Neural crest cell (in vitro differentiated cells): ENCODE results near the gene LPP. TPM values are rescaled to one million over a fixed set of nuclear protein-coding genes. Genes with fewer than 3 reads are reported as not detected.

Source experiments
- DNase-seq: peaks from one replicate; pipeline ENCODE4 v3.0.0; 2021; ENCODE audit warnings: low read depth, mixed read lengths, low spot score
- H3K27ac Mint-ChIP-seq: one replicate; pipeline ENCODE4 v1.8.0; 2021; ENCODE audit warnings: mild to moderate bottlenecking, mixed read lengths; ENCODE audit not compliant: unreplicated experiment
- H3K27me3 Mint-ChIP-seq: 2 replicates; pipeline ENCODE4 v1.8.0; 2021; ENCODE audit warnings: low read depth, mild to moderate bottlenecking, mixed read lengths
- H3K36me3 Mint-ChIP-seq: 2 replicates; pipeline ENCODE4 v1.8.0; 2021; ENCODE audit warnings: low read depth, mild to moderate bottlenecking, mixed read lengths
- H3K4me1 Mint-ChIP-seq: 2 replicates; pipeline ENCODE4 v1.8.0; 2021; ENCODE audit warnings: mixed read lengths
- H3K4me3 Mint-ChIP-seq: one replicate; pipeline ENCODE4 v1.8.0; 2021; ENCODE audit warnings: mild to moderate bottlenecking, mixed read lengths
- H3K9me3 Mint-ChIP-seq: 2 replicates; pipeline ENCODE4 v1.8.0; 2021; ENCODE audit warnings: mixed read lengths
- total RNA-seq: library from RNA; stranded (reverse); gene quantifications from 2 replicates; pipeline ENCODE4 v1.2.1, GENCODE V29; 2021
- TF ChIP-seq, protein P1 (sequence below): fragments of 200-600 bp; sonication (generic); conservative IDR thresholded peaks from 2 replicates; pipeline ENCODE4 v1.5.0; 2021; ENCODE audit warnings: antibody characterized with exemption, mild to moderate bottlenecking

Gene LPP
- total RNA-seq, 1 donor from 2014 or later = 38.7 TPM

DNA sequence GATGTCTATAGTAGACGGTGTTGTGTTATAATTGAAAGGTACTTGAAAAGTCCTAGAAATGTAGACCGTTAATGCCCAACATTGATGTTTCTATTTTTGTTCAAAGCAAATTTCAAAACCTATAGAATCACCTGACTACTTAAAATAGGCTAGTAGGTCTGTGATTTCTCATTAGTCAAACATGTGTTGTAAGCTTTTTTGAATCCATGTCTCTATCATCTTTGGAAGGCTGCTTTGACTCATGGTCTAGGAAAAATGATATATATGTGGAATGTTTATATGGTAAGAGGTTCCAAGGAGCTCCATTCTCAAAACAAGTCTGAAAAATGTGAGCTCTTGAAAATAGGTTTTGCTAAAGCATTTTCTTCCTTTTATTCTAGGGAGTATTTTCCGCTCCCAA, 375.3 kb downstream of the LPP start:
- Mint-ChIP-seq H3K36me3 (peaks cover 9% of the 10 kb centered on the region), H3K27me3 (no peaks in the 10 kb centered on the region), H3K9me3 (no peaks in the 10 kb centered on the region), H3K27ac (no peak overlapping the region), H3K4me1 (peaks cover 4% of the 10 kb centered on the region), H3K4me3 (no peak overlapping the region)
- DNase-seq = no peak
- TF ChIP-seq, protein P1, sequence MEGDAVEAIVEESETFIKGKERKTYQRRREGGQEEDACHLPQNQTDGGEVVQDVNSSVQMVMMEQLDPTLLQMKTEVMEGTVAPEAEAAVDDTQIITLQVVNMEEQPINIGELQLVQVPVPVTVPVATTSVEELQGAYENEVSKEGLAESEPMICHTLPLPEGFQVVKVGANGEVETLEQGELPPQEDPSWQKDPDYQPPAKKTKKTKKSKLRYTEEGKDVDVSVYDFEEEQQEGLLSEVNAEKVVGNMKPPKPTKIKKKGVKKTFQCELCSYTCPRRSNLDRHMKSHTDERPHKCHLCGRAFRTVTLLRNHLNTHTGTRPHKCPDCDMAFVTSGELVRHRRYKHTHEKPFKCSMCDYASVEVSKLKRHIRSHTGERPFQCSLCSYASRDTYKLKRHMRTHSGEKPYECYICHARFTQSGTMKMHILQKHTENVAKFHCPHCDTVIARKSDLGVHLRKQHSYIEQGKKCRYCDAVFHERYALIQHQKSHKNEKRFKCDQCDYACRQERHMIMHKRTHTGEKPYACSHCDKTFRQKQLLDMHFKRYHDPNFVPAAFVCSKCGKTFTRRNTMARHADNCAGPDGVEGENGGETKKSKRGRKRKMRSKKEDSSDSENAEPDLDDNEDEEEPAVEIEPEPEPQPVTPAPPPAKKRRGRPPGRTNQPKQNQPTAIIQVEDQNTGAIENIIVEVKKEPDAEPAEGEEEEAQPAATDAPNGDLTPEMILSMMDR = no peak

DNA sequence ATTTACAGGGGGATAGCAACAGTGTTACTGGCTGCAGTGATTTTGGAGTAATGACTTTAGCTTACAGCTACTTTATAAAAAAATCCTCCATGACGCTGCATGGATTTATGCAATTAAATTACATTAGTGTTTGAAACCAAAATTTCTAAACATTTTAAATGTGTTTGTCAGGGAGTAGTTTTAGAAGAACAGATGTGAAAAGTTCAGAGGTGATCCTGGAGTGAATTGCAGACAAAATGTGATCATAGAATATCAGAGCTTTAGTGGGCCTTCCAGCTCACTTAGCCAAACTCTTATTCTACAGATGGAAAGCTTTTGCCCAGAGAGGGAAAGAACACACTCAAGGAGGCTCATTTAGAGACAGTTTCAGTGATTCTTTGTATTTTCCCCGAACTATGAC, 376.3 kb downstream of the LPP start:
- Mint-ChIP-seq H3K4me3 (no peak overlapping the region), H3K36me3 (peaks cover 9% of the 10 kb centered on the region), H3K27me3 (no peaks in the 10 kb centered on the region), H3K9me3 (no peaks in the 10 kb centered on the region), H3K4me1 (peaks cover 5% of the 10 kb centered on the region), H3K27ac (no peak overlapping the region)
- DNase-seq = no peak
- TF ChIP-seq, protein P1 = no peak

DNA sequence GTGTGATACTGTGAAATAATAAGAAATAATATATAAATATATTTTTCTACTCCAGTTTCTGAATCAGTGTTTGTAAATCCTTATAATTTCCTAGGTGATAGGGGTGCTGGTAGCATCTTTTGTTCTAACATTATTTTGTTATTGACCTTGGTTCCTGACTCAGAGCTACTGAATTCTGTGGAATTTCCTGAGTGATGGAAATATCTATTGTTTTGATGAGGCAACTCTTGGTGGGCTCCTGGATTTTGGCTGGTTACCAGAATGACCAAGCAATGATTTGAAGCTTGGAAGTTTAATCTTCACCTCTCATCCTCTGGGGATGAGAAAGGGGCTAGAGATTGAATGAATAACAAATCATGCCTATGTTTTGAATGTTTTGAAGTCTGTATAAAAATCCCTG, 377.3 kb downstream of the LPP start:
- TF ChIP-seq, protein P1 = no peak
- no peak for DNase-seq
- Mint-ChIP-seq H3K36me3 (peaks cover 3% of the 10 kb centered on the region), H3K9me3 (no peaks in the 10 kb centered on the region), H3K27ac (no peak overlapping the region), H3K27me3 (no peaks in the 10 kb centered on the region), H3K4me3 (no peak overlapping the region), H3K4me1 (peaks cover 5% of the 10 kb centered on the region)

DNA sequence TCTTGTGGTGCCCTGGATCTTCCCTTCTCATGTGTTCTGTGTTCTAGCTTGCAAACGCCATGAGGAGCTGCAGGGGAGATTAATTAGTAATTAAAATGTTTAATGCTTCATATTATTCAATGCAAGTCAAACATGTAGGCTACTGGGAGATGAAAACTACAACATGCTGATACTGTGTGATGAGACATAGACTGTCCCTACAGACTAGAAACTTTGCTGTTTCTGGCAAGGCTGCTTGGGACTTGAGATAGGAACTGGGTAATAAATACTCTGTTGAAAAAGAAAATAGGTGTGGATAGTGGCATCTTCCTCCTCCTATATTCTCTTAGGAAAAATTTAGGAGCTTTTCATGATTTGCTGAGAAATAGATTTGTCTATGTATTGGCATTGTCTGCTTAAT, 379.2 kb downstream of the LPP start:
- no peak for DNase-seq
- Mint-ChIP-seq H3K9me3 (peaks cover 2% of the 10 kb centered on the region), H3K4me3 (no peak overlapping the region), H3K4me1 (peaks cover 5% of the 10 kb centered on the region), H3K27me3 (no peaks in the 10 kb centered on the region), H3K36me3 (no peaks in the 10 kb centered on the region), H3K27ac (no peak overlapping the region)
- TF ChIP-seq, protein P1 = no peak

DNA sequence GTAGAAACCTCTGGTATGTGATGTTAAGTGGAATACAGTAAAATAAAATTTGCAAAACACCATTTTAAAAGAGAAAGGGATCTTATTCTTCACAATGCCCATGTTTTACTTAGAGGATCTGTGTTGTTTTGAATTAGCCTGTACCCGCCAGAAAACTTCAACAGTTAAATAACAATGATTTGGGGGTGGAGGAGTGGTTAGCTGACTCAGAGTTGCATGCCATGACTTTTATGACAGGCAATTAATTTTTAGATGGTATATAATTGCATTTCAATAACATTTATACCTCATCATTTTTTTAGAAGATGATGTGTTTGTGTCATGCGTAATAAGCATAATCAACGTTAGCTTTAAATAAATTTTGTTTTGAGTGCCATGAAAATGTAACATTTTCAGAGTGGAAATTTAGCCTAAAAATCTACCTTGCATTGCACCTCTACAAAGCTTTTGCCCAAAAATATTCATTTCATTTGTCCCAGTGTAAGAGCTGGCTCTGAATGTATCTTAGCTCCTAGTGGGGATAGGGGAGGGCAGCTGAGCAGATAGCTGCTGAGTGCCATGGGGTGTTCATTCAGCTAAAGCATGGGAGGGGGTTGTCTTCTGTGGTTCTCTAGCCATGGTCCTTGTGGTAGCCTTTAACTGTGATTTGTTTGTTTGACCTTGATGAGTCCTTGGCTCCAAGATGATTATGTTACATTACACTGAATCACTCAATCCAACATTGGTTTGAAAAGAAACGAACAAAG, 379.8 kb downstream of the LPP start:
- Mint-ChIP-seq H3K27me3 (no peaks in the 10 kb centered on the region), H3K36me3 (peaks cover 2% of the 10 kb centered on the region), H3K4me1 (peaks cover 5% of the 10 kb centered on the region), H3K4me3 (no peak overlapping the region), H3K27ac (no peak overlapping the region), H3K9me3 (peaks cover 2% of the 10 kb centered on the region)
- TF ChIP-seq, protein P1 = no peak
- DNase-seq = no peak
